Endometrial microvascular endothelial cells (primary cell): ENCODE data around the gene THOC5. TPM values are rescaled to one million over a fixed set of nuclear protein-coding genes. Genes with fewer than 3 reads are reported as not detected.
"Not testable (repeated sequence)": the region's sequence is repeated elsewhere in the genome, so short reads cannot be mapped to it uniquely, and the experiment has no call there.

Experiments used
- in situ Hi-C: cut with HindIII; loops from 2 replicates; pipeline ENCODE4 v1.10.0; 2017; ENCODE audit warnings: low sequenced_read_pairs, low pct_unique_long_range_greater_than_20kb; ENCODE audit errors: inconsistent ontology term
- total RNA-seq: library from RNA; depleted of rRNA; stranded (reverse); fragments of >200 nt; gene quantifications from one replicate; pipeline ENCODE4 v1.2.3, GENCODE V29; 2015; ENCODE audit errors: inconsistent ontology term

Gene THOC5
- total RNA-seq, result 47.7 TPM

DNA sequence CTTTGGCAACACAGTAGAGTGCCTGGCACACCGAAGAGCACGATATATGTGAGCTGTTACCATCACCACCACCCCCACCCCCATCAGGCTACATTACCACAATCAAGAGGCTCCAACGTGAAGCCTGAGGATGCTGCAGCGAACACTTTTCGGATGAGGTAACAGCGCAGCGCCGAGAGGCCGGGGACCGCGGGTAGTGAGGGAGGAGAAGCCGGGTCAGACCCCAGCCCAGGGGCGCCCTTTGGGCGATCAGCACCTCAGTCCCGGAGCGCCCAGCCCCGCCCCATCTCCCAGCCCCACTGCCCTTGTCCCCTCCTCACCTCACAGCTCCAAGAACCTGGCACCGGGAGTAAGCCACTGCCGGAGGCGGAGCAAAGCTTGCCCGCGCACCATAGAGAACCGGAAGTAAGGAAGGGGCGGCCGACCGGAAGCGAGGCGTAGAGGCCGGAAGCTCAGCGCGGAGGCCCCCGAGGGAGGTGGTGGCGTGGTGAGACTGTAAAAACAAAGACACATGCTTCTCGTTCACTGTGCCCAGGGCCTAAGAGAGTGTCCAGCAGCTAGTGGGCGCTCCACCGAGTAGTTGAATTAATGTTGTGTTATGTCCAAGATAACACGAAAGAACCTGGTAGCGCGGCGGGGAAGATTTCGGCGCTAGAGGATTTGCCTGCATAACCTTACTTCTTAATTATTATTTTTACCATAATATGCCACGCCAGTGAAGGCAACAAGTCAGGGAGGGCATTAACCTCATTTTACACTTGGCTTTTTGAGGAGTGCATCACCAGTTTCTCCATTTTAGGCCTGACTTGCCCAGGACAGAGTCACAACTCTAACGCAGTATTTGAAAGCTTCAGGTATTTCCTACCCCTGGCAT is at the start of gene THOC5:
Gene THOC5 (minus strand): TSS at position 407 of the 874 bp plus-strand sequence. CDS start 4,610 bp downstream, outside the sequence.
- in situ Hi-C loops, result no loop called here

DNA sequence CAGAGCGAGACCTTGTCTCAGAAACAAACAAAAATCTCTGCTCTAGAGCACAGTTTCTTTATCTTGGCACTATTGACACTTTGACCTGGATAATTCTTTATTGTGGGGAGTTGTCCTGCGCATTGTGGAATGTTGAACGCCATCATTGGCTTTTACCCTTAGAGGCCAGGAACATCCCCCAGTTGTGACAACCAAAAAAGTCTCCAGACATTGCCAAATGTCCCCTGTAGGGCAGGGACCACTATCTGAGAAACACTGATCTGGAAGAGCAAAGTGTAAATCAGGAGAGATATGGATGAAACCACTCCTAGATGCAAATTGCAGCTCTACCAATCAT is 45.1 kb upstream of the THOC5 start:
- in situ Hi-C loops, result no loop called here

DNA sequence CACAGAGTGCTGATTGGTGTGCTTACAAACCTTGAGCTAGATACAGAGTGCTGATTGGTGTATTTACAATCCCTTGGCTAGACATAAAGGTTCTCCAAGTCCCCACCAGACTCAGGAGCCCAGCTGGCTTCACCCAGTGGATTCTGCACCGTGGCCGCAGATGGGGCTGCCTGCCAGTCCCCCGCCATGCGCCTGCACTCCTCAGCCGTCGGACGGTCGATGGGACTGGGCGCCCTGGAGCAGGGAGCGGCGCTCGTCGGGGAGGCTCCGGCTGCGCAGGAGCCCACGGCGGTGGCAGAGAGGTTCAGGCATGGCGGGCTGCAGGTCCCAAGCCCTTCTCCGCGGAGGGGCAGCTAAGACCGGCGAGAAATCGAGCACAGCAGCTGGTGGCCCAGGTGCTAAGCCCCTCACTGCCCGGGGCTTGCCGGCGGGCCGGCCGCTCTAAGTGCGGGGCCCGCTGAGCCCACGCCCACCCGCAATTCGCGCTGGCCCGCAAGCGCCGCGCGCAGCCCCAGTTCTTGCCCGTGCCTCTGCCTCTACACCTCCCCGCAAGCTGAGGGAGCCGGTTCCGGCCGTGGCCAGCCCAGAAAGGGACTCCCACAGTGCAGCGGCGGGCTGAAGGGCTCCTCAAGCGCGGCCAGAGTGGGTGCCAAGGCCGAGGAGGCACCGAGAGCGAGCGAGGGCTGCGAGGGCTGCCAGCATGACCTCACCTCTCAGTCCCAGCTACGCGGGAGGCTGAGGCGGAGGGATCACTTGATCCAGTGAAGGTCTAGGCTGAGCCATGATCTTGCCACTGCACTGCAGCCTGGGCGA is 44.5 kb upstream of the THOC5 start:
- in situ Hi-C loops, result not testable (repeated sequence)

DNA sequence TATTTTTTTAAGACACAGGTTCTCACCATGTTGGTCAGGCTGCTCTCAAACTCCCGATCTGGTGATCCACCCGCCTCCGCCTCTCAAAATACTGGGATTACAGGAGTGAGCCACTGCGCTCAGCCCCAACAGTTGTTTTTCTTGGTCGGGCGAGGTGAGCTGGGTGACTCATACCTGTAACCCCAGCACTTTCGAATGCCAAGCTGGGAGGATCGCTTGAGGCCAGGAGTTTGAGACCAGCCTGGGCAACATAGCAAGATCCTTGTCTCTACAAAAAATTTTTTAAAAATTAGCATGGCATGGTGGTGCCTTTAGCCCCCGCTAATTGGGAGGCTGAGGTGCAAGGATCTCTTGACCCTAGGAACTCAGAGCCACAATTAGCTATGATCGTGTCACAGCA is 42.9 kb upstream of the THOC5 start:
- in situ Hi-C loops, result no loop called here

DNA sequence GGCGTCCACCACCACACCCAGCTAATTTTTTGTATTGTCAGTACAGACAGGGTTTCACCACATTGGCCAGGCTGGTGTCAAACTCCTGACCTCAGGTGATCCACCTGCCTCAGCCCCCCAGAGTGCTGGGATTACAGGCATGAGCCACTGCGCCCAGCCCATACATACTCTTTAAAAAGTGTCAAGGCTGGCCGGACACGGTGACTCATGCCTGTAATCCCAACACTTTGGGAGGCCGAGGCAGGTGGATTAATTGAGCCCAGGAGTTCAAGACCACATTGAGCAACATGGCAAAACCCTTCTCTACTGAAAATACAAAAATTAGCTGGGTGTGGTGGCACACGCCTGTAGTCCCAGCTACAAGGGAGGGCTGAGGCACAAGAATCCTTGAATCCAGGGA is 40.9 kb upstream of the THOC5 start:
- in situ Hi-C loops, result not testable (repeated sequence)

DNA sequence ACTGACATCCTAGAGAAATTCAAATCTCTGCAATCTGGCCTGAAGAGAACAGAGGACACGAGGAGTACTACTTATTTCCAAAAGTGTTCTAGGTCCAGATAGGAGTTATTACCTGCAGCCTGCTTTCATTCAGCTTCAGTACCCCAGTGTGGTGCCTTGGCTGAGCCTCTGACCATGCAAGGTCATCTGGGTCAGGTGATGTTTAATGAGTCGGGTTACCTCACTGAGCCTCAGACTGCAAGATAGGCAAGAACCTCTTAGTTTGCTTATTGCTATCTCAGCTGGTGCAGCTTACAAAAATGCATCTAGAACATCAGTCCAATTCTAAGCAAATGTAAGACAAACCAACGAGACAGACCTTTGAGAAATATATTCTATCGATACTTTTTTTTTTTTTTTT is 40.4 kb upstream of the THOC5 start:
- in situ Hi-C loops, result no loop called here

DNA sequence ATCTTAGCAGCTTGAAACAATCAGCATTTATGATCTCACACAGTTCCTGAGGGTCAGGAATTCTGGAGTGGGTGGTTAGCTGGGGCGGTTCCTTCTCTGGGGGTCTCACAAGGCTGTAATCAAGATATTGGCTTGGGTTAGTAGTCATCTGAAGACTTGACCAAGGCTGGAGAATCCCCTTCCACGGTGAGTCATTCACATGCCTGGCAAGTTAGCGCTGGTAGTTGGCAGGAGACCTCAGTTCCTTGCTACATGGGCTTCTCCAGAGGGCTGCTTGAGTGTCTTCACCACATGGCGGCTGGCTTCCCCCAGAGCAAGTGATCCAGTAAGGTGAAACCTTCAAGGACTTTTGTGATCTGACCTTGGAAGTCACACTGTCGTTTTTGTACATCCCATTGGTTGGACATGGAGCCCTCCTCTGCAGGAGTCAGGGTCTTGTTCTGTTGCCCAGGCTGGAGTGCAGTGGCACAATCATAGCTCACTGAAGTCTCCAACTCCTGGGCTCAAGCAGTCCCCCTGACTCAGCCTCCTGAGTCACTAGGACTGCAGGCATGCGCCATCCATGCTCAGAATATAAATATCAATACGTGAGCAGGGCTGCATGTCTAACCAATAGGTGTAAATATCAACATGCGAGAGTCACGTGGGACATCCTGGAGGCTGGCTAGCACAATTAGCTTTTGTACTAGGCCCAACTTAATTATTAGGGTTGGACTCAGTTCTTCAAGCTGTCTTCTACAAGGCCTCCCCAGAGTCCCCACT is 34.6 kb upstream of the THOC5 start:
- in situ Hi-C loops, result no loop called here

DNA sequence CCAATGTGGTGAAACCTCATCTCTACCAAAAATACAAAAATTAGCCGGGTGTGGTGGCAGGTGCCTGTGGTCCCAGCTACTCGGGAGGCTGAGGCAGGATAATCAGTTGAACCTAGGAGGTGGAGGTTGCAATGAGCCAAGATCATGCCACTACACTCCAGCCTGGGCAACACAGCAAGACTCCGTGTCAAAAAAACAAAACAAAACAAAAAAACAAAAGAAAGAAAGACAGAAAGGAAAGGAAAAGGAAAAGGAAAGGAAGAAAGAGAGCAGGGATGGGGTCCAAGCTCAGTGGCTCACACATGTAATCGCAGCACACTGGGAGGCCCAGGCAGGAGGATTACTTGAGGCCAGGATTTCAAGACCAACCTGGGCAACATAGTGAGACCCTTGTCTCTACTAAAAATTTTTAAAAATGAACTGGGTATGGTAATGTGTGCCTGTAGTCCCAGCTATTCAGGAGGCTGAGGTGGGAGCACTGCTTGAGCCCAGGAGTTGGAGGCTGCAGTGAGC is 32.7 kb upstream of the THOC5 start:
- in situ Hi-C loops, result not testable (repeated sequence)

DNA sequence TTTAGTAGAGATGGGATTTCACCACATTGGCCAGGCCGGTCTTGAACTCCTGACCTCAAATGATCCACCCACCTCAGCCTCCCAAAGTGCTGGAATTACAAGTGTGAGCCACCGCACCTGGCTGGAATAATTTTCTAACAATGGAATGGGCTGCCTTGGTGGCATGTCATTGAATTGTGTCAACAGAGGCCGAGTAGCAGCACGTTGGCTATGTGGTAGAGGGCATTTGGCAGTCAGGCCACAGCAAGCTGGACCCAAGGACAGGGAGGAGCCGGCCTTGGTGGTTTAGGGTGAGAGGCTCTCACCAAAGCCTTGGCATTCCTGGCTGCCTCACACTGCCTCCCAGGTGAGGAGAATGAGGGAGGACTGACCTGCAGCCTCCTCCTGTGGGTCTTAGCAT is 31.4 kb upstream of the THOC5 start:
- in situ Hi-C loops, result no loop called here

DNA sequence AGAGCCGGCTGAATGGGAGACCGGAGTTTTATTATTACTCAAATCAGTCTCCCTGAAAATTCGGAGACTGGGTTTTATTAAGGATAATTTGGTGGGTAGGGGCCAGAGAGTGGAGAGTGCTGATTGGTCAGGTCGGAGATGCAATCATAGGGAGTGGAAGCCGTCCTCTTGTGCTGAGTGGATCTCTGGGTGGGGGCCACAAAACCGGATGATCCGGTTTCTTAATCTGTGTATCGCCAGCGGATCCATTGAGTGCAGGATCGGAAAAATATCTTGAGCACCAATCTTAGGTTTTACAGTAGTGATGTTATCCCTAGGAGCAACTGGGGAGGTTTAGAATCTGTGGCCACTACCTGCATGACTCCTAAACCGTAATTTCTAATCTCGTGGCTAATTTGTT is 28.2 kb upstream of the THOC5 start:
- in situ Hi-C loops, result no loop called here

DNA sequence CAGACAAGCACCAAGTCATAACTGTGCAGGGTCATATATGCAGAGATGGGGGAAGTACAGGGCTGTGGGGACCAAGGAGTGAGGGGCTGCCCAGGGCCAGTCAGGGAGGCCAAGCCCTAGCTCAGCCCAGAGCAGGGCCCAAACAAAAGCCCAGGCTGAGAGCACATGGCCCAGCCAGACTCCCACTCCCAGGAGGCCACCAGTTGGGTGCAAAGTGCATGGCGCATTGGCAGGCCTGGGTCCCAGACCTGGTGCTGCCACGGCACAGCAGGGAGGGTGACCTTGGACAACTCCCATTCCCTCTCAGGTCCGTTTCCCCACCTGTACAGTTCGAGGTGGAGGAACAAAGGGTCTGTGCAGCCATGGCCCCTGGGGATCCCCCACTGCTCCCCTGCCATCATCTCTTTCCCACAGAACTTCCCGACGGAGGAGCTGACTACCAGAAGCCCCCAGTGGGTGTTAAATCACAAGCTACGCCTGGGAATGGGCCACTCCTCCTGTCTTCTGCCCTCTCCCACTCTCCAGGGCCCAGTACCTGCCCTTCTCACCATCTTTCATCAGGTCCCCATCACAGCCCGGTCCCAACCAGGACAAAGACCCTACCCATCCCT is 26.7 kb upstream of the THOC5 start:
- in situ Hi-C loops, result no loop called here

DNA sequence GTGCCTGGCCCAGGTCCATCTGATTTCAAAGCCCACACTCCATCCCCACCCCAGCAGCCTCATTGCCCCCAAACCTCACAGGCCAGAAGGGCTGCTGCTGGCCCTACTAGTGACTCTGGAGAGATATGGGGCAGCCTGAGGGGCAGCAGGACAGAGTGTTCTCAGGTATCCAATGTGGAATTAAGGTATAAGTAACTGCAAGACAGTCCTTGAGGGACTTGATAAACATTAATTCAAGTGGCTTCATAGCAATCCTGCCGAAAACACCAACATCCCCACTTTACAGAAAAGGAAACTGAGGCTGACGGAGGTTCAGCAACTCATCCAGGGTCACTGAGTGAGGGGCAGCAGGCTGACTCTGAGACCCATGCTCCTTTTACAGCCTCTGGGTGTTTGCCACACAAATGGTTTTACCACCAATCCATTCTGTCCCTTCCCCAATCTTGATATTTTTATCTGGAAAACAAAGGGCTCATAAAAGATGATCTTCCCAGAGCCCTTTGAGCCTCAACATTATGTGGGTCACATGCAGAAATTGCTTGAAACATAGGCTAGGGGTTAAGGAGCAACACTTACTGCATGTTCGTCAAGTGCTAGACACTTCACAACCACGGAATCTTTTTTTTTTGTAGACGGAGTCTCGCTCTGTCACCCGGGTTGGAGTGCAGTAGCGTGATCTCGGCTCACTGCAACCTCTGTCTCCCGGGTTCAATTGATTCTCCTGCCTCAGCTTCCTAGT is 25.1 kb upstream of the THOC5 start:
- in situ Hi-C loops, result no loop called here

DNA sequence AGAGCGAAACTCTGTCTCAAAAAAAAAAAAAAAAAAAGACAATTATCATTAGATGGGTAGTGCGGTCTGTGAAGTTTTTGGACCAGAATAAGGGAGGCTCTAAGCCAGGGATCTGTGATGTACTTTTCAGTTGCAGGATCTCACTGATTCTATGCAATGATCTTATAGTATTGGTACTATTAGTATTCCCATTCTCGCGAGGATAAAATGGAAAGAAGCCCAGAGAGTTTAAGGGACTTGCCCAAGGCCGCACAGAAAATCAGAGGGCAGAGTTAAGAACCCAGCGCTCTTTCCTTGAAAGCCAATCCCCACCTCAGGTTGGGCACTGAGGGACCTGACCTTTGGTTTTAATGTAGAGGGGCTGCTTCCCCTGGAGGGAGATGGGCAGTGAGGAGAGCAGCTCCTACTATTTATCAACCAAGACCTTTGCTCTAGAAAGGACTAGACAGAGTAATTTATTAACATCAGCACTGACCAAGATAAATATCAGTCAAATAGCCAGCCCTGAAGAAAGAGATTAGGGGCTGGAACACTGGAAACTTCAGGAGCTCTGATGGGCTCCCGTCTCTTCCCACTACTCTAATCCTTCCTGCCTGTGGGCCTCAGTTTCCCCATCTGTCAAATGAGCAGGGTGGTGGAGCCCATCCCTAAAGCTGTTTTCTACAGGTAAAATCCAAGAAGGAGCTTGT is 21.3 kb upstream of the THOC5 start:
- in situ Hi-C loops, result no loop called here

DNA sequence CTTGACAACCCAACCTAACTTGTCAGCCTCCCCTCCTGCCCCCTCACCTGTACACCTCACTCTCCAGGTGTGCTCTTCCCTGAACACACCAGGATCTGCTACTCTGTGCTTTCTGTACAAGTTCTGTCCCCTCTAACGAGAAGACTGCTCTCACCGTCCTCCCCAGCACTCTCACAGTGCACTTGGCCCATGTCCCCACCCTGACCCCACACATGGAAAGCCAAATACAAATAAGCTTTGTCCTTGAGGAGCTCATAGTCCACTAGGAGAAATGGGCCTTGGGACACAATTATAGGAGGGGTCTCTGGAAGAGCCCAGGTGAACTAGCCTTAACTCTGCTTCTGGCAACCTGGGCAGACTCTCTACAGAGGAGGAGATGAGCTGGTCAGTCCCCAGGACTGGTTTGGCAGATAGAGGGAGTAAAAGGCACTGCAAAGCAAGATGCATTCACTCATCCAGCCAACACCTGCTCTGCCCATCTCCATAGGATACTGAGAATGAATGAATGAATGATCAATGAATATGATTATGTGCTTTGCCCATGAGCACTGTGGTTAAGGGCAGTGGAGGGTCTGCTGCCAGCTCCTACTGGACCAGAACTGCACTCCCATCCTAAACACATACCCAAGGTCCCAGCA is 17.5 kb upstream of the THOC5 start:
- in situ Hi-C loops, result no loop called here

DNA sequence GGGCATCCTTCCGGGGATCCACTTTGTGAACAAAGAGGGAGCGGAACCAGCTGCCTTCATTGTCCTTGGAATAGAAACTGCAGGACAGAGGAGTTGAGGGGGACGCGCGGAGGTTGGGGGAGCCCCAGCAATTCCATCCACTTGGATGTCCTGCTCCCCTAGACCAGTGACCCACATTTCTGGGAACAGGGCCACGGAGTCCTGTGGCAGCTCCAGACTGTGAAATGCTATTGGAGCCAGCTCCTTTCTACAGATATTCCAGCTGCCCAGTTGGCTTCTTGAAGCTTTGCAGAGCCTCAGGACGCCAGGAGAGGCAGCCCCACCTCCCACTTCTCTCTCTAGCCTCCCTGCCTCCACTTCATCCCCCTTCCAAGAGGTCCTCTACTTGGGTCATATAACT is 16.9 kb upstream of the THOC5 start:
- in situ Hi-C loops, result no loop called here

DNA sequence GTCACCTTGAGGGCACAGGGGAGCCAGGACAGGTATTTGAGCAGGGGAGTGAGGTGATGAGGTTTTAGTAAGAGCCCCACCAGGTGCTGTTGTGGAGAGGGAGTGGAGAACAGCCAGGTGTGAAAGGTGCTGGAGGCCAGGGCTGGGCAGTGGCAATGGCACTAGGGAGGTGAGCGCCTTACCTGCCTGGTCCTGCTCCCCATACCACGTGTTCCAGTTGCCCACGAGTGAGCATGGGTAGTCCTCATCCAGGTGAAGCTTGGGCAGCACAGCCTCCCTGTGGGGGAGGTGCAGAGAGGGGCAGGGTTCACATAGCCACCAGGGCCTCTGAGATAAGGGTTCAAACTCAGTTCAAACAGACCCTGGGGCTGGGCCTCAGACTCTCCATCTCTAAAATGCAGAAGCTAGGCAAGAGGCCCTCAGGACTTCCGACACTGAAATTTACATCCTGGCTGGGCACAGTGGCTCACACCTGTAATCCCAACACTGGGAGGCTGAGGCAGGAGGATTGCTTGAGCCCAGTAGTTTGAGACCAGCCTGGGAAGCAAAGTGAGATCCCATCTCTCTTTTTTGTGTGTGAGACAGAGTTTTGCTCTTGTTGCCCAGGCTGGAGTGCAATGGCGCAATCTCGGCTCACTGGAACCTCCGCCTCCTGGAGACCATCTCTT is 15.6 kb upstream of the THOC5 start:
- in situ Hi-C loops, result no loop called here

DNA sequence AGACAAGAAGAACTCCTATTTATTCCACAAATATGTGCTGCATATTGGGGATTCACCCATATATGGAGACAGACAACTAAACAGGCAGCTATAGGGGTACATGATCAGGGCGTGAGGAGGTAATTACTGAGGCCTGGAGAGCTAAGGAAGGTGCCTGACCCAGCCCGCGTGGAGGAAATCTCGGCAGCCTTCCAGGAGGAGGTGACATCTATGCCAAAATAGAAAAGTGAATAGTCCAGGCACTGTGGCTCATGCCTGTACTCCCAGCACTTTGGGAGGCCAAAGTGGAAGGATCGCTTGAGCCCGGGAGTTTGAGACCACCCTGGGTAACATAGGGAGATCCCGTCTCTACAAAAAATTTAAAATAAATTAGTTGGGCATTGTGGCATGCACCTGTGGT is 13.8 kb upstream of the THOC5 start:
- in situ Hi-C loops, result no loop called here
